HepG2 (cell line): Measurements from ENCODE around the gene CNTN5.

Source experiments
- EP300 ChIP-seq, 3 experiments: sonication (generic) in 1 of 3; formaldehyde crosslinking in 1 of 3; IDR thresholded peaks; 2 replicates each; pipeline versions ENCODE4 v1.5.1 to v1.6.1; 2011 to 2020; ENCODE audit warnings: low read depth in 2 of 3, low read length in 2 of 3, borderline replicate concordance in 1 of 3, improper control_type of control experiment in 1 of 3, mild to moderate bottlenecking in 1 of 3, missing genetic modification reagents in 1 of 3, moderate library complexity in 1 of 3
- FOXM1 ChIP-seq: sonication (generic); formaldehyde crosslinking; IDR thresholded peaks from 2 replicates; pipeline ENCODE4 v1.5.0; 2020; ENCODE audit warnings: missing genetic modification reagents
- GABPB1 ChIP-seq: IDR thresholded peaks from 2 replicates; pipeline ENCODE4 v1.6.1; 2016; ENCODE audit warnings: mild to moderate bottlenecking, missing genetic modification reagents, moderate library complexity, missing compliant biosample characterization
- KLF13 ChIP-seq: sonication (generic); formaldehyde crosslinking; IDR thresholded peaks from 2 replicates; pipeline ENCODE4 v1.4.0; 2020; ENCODE audit warnings: mild to moderate bottlenecking, missing genetic modification reagents
- POLR2A ChIP-seq, 2 experiments: IDR thresholded peaks; 2 replicates each; pipeline ENCODE4 v1.6.1; 2011; ENCODE audit warnings: low read depth in 2 of 2, low read length in 2 of 2, mild to moderate bottlenecking in 1 of 2, moderate library complexity in 1 of 2; ENCODE audit not compliant: insufficient read depth in 1 of 2
- POLR2G ChIP-seq: fragments of 200-400 bp; formaldehyde crosslinking; IDR thresholded peaks from 2 replicates; pipeline ENCODE4 v1.6.1; 2018; ENCODE audit warnings: mild to moderate bottlenecking, low read depth, low read length, moderate library complexity
- ZBTB44 ChIP-seq: sonication (generic); formaldehyde crosslinking; IDR thresholded peaks from 2 replicates; pipeline ENCODE4 v1.4.0; 2020; ENCODE audit warnings: missing genetic modification reagents
- ZNF609 ChIP-seq: sonication (generic); formaldehyde crosslinking; IDR thresholded peaks from 2 replicates; pipeline ENCODE4 v1.4.0; 2020; ENCODE audit warnings: mild to moderate bottlenecking, missing genetic modification reagents, borderline replicate concordance
- ZNF619 ChIP-seq: sonication (generic); formaldehyde crosslinking; IDR thresholded peaks from 2 replicates; pipeline ENCODE4 v1.4.0; 2020; ENCODE audit warnings: mild to moderate bottlenecking, missing genetic modification reagents

- no peak for TF ChIP-seq ZNF609 (CRISPR knock-in tag)
- TF ChIP-seq KLF13 (CRISPR knock-in tag) = no peak
- no peak for TF ChIP-seq ZNF619 (CRISPR knock-in tag)
- TF ChIP-seq POLR2A (IDR thresholded peaks at IDR 0.05; ENCODE audit: insufficient read depth in 1 of 2, low read depth in 2 of 2, low read length in 2 of 2) = no peak
- TF ChIP-seq ZBTB44 (CRISPR knock-in tag) = no peak
- no peak for TF ChIP-seq FOXM1 (CRISPR knock-in tag)
- no peak for TF ChIP-seq EP300 (IDR thresholded peaks at IDR 0.05; ENCODE audit: low read depth in 2 of 2, low read length in 2 of 2)
- no peak for TF ChIP-seq EP300 (CRISPR knock-in tag; IDR thresholded peaks at IDR 0.05; ENCODE audit: borderline replicate concordance)
- TF ChIP-seq GABPB1 (CRISPR knock-in tag) = no peak
- no peak for TF ChIP-seq POLR2G
These were observed 625.2 kb downstream of the CNTN5 start for GRCh38 chr11:99645934-99646333.
